GM12873 (cell line): Measurements from ENCODE around the gene OR7A5.
"Not testable (repeated sequence)": the region's sequence is repeated elsewhere in the genome, so short reads cannot be mapped to it uniquely, and the experiment has no call there.

Source experiments
- TF ChIP-seq, protein P1 (sequence below): IDR thresholded peaks from 2 replicates; pipeline ENCODE4 v1.5.1; 2012; ENCODE audit warnings: low read depth, mild to moderate bottlenecking, moderate library complexity, low read length, control low read depth; ENCODE audit not compliant: insufficient read depth; ENCODE audit errors: missing control alignments

OR7A5 gene

DNA sequence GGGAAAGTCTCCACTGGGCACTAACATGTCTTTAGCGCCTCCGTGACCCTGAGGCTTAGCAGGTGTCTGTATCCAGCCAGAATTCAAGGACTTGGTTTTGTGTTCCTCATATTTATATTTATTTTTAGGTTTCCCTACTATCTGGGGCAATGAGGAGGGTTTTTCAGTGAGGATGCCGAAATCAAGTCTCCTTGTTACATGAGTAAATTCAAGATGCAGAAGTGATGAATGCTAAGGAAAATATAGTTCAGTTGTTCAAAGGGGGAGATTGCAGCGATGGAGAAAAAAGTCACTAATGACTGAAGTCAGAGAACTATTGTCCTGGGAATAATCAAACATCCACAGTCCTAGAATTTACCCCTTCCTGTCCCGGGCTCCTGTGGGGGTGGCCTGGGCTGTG is 55.8 kb downstream of the OR7A5 start:
- TF ChIP-seq, protein P1, sequence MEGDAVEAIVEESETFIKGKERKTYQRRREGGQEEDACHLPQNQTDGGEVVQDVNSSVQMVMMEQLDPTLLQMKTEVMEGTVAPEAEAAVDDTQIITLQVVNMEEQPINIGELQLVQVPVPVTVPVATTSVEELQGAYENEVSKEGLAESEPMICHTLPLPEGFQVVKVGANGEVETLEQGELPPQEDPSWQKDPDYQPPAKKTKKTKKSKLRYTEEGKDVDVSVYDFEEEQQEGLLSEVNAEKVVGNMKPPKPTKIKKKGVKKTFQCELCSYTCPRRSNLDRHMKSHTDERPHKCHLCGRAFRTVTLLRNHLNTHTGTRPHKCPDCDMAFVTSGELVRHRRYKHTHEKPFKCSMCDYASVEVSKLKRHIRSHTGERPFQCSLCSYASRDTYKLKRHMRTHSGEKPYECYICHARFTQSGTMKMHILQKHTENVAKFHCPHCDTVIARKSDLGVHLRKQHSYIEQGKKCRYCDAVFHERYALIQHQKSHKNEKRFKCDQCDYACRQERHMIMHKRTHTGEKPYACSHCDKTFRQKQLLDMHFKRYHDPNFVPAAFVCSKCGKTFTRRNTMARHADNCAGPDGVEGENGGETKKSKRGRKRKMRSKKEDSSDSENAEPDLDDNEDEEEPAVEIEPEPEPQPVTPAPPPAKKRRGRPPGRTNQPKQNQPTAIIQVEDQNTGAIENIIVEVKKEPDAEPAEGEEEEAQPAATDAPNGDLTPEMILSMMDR: no peak

- TF ChIP-seq, protein P1: not testable (repeated sequence)
Observed at GRCh38 chr19:14778110-14778845, 56.7 kb downstream of the OR7A5 start, which contains the start of gene ADGRE2. Gene ADGRE2, minus strand, starts transcription at chr19:14778560. Its CDS starts 1,804 bp downstream, at chr19:14776756.
